ENCODE results near the gene PLPP2.

PLPP2 gene

DNA sequence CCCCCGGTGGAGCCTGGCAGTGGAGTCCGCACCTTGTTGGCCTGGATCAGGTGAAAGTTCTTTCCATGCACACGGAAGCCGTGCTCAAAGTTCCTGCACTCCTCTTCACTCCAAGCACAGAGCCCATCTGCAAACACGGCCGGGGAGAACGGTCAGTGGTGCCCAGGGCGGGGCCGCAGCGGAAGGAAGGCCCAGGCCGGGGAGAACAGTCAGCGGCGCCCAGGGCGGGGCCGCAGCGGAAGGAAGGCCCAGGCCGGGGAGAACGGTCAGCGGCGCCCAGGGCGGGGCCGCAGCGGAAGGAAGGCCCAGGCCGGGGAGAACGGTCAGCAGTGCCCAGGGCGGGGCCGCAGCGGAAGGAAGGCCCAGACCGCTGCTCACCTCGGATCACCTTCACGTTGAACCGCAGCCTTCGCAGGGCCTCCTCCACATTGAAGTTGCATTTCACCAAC is 20.6 kb upstream of the PLPP2 start:
- Histone ChIP-seq H3K36me3 (ENCODE audit: control insufficient read depth in 2 of 2, insufficient read depth in 1 of 2, low read length in 2 of 2) (peaks cover 6 to 88% of the 10 kb centered on the region in 2 experiments; a peak in 2 of 3 replicates), H3K27ac (ENCODE audit: extremely low read depth, low read depth, low read length) (no peak overlapping the region), H3K4me1 (ENCODE audit: control insufficient read depth, insufficient read depth, low read length) (no peaks in the 10 kb centered on the region), H3K9me3 (ENCODE audit: control insufficient read depth, insufficient read depth, low read depth, low read length) (no peaks in the 10 kb centered on the region), H3K4me3 (ENCODE audit: low read depth, low read length) (no peak overlapping the region)
- ChIA-PET POLR2A (no interaction called here), CTCF (no interaction called here)
- TF ChIP-seq, protein P1, sequence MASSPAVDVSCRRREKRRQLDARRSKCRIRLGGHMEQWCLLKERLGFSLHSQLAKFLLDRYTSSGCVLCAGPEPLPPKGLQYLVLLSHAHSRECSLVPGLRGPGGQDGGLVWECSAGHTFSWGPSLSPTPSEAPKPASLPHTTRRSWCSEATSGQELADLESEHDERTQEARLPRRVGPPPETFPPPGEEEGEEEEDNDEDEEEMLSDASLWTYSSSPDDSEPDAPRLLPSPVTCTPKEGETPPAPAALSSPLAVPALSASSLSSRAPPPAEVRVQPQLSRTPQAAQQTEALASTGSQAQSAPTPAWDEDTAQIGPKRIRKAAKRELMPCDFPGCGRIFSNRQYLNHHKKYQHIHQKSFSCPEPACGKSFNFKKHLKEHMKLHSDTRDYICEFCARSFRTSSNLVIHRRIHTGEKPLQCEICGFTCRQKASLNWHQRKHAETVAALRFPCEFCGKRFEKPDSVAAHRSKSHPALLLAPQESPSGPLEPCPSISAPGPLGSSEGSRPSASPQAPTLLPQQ (tag by site-specific recombination; IDR thresholded peaks at IDR 0.05) = no peak
- TF ChIP-seq ZNF785 (tag by site-specific recombination; IDR thresholded peaks at IDR 0.05) = no peak
- TF ChIP-seq ZNF311 (tag by site-specific recombination; IDR thresholded peaks at IDR 0.05; ENCODE audit: borderline replicate concordance) = no peak
- no peak for TF ChIP-seq MYNN (tag by site-specific recombination; IDR thresholded peaks at IDR 0.05; ENCODE audit: borderline replicate concordance)
- TF ChIP-seq, protein P2, sequence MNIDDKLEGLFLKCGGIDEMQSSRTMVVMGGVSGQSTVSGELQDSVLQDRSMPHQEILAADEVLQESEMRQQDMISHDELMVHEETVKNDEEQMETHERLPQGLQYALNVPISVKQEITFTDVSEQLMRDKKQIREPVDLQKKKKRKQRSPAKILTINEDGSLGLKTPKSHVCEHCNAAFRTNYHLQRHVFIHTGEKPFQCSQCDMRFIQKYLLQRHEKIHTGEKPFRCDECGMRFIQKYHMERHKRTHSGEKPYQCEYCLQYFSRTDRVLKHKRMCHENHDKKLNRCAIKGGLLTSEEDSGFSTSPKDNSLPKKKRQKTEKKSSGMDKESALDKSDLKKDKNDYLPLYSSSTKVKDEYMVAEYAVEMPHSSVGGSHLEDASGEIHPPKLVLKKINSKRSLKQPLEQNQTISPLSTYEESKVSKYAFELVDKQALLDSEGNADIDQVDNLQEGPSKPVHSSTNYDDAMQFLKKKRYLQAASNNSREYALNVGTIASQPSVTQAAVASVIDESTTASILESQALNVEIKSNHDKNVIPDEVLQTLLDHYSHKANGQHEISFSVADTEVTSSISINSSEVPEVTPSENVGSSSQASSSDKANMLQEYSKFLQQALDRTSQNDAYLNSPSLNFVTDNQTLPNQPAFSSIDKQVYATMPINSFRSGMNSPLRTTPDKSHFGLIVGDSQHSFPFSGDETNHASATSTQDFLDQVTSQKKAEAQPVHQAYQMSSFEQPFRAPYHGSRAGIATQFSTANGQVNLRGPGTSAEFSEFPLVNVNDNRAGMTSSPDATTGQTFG (tag by site-specific recombination; IDR thresholded peaks at IDR 0.05; ENCODE audit: borderline replicate concordance) = no peak
- TF ChIP-seq, protein P3, sequence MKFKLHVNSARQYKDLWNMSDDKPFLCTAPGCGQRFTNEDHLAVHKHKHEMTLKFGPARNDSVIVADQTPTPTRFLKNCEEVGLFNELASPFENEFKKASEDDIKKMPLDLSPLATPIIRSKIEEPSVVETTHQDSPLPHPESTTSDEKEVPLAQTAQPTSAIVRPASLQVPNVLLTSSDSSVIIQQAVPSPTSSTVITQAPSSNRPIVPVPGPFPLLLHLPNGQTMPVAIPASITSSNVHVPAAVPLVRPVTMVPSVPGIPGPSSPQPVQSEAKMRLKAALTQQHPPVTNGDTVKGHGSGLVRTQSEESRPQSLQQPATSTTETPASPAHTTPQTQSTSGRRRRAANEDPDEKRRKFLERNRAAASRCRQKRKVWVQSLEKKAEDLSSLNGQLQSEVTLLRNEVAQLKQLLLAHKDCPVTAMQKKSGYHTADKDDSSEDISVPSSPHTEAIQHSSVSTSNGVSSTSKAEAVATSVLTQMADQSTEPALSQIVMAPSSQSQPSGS (tag by site-specific recombination; IDR thresholded peaks at IDR 0.05; ENCODE audit: low read depth) = no peak

DNA sequence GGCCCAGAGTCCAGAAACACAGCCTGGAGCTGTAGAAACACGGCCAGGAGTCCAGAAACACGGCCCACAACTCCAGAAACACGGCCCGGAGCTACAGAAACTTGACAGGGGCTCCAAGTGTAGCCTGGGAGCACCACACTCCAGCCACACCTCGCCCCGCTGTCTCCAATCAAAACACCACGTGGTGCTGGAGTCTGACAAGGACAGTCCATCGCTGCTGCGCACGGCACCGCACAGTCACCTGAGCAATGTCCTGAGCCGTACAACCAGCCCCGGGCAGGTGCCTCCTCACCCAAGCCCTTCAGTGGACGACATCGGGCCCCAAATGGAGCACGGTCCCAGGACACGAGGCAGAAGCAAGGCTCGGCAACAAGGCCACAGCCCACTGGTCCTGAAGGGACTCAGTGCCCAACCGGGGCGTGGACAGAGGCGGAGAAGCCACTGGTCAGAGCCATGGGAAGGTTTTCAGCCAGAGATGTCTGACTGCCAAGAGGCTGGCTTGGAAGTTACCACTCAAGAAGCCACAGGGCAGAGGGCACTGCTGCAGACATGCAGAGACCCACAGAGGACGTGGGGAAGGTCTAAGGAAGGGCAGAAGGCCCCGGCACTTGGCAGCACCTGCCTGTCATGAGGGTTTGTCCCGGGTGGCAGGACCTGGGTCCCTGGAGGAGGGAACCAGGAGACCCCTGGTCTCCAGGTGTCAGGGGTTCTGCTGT is 19.7 kb upstream of the PLPP2 start:
- ChIA-PET POLR2A (no interaction called here), CTCF (interaction anchor here (1.0 to 1.2 kb wide), 2 partner anchors 9 to 15 kb away, joined by 3 to 9 read pairs; no protein-coding TSS in a partner anchor)
- H3K4me1 ChIP-seq (ENCODE audit: control insufficient read depth, insufficient read depth, low read length) = no peaks in the 10 kb centered on the region
- no peak overlapping the region for H3K27ac ChIP-seq (ENCODE audit: extremely low read depth, low read depth, low read length)
- H3K4me3 ChIP-seq (ENCODE audit: low read depth, low read length) = no peak overlapping the region
- H3K36me3 ChIP-seq (ENCODE audit: control insufficient read depth in 2 of 2, insufficient read depth in 1 of 2, low read length in 2 of 2) = peaks cover 0 to 88% of the 10 kb centered on the region in 2 experiments; a peak in 2 of 3 replicates
- TF ChIP-seq ZNF335 (tag by site-specific recombination; conservative IDR thresholded peaks at IDR 0.05) = no peak
- TF ChIP-seq ZSCAN30 (tag by site-specific recombination; IDR thresholded peaks at IDR 0.05) = no peak
- TF ChIP-seq, protein P4, sequence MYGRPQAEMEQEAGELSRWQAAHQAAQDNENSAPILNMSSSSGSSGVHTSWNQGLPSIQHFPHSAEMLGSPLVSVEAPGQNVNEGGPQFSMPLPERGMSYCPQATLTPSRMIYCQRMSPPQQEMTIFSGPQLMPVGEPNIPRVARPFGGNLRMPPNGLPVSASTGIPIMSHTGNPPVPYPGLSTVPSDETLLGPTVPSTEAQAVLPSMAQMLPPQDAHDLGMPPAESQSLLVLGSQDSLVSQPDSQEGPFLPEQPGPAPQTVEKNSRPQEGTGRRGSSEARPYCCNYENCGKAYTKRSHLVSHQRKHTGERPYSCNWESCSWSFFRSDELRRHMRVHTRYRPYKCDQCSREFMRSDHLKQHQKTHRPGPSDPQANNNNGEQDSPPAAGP (tag by site-specific recombination; IDR thresholded peaks at IDR 0.05) = no peak
- no peak for TF ChIP-seq ZNF785 (tag by site-specific recombination; IDR thresholded peaks at IDR 0.05)
- no peak for TF ChIP-seq ZIC2 (tag by site-specific recombination; IDR thresholded peaks at IDR 0.05)
- no peak for TF ChIP-seq ZNF248 (tag by site-specific recombination; IDR thresholded peaks at IDR 0.05)
- no peaks in the 10 kb centered on the region for H3K9me3 ChIP-seq (ENCODE audit: control insufficient read depth, insufficient read depth, low read depth, low read length)

DNA sequence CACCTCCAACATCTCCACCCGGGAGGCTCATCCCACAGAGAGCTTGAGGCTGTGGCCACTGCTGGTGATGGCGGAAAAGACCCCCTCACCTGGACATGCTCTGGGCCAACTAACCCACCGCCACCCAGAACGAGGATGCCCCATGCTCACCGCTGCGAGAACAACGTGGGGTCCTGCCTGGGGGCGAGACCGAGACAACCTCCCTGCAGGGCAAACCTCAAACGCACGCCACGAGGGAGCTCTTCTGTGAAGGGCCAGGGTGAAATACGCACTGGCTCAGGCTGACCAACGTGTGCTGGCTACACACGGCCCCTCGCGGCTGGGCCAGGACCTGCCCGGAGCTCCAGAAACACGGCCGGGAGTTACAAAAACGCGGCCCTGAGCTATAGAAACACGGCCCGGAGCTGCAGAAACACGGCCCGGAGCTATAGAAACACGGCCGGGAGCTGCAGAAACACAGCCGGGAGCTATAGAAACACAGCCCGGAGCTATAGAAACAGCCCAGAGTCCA is 19.0 kb upstream of the PLPP2 start:
- no peaks in the 10 kb centered on the region for H3K9me3 ChIP-seq (ENCODE audit: control insufficient read depth, insufficient read depth, low read depth, low read length)
- H3K27ac ChIP-seq (ENCODE audit: extremely low read depth, low read depth, low read length) = no peak overlapping the region
- H3K4me3 ChIP-seq (ENCODE audit: low read depth, low read length) = no peak overlapping the region
- TF ChIP-seq ZNF174 (tag by site-specific recombination; IDR thresholded peaks at IDR 0.05) = no peak
- no peak for TF ChIP-seq ZBTB48 (tag by site-specific recombination; IDR thresholded peaks at IDR 0.05)
- no peak for TF ChIP-seq ZNF791 (tag by site-specific recombination; IDR thresholded peaks at IDR 0.05)
- TF ChIP-seq ZNF335 (tag by site-specific recombination; conservative IDR thresholded peaks at IDR 0.05) = no peak
- CTCF ChIA-PET = interaction anchor here (1.0 to 1.2 kb wide), 2 partner anchors 8 to 15 kb away, joined by 3 to 9 read pairs; no protein-coding TSS in a partner anchor
- no peaks in the 10 kb centered on the region for H3K4me1 ChIP-seq (ENCODE audit: control insufficient read depth, insufficient read depth, low read length)
- POLR2A ChIA-PET = no interaction called here
- peaks cover 0 to 86% of the 10 kb centered on the region in 2 experiments; a peak in 2 of 3 replicates for H3K36me3 ChIP-seq (ENCODE audit: control insufficient read depth in 2 of 2, insufficient read depth in 1 of 2, low read length in 2 of 2)
